Activated CD4-positive, alpha-beta T cell treated with anti-CD3 and anti-CD28 coated beads for 36 hours (primary cell): ENCODE results near the gene ZNF670. TPM values are rescaled to one million over a fixed set of nuclear protein-coding genes. Genes with fewer than 3 reads are reported as not detected.

Source experiments
- ATAC-seq: fragments of 200-7000 bp; cut with Tn5 transposase; one replicate; pipeline ENCODE4 v1.10.0; 2021; ENCODE audit warnings: mild to moderate bottlenecking, moderate library complexity
- CTCF ChIA-PET: fragments of 350-600 bp; sonication (Branson Sonifier 250); formaldehyde crosslinking; loops from one replicate; lab custom pipeline; 2021; ENCODE audit warnings: antibody characterized with exemption; lab: Charles Lee
- POLR2A ChIA-PET: fragments of 350-600 bp; sonication (Branson Sonifier 250); formaldehyde crosslinking; loops from one replicate; lab custom pipeline; 2021; ENCODE audit warnings: antibody characterized with exemption, inconsistent platforms; lab: Charles Lee
- DNase-seq: peaks from one replicate; pipeline ENCODE4 v3.0.0-alpha.2; 2020
- H3K27ac Mint-ChIP-seq: one replicate; pipeline ENCODE4 v1.8.0; 2021; ENCODE audit warnings: mixed read lengths
- H3K27me3 Mint-ChIP-seq: one replicate; pipeline ENCODE4 v1.8.0; 2021; ENCODE audit warnings: mixed read lengths
- H3K36me3 Mint-ChIP-seq: one replicate; pipeline ENCODE4 v1.8.0; 2021; ENCODE audit warnings: low read depth, mixed read lengths
- H3K4me1 Mint-ChIP-seq: one replicate; pipeline ENCODE4 v1.8.0; 2021; ENCODE audit warnings: mixed read lengths
- H3K4me3 Mint-ChIP-seq: one replicate; pipeline ENCODE4 v1.8.0; 2021; ENCODE audit warnings: mild to moderate bottlenecking, moderate library complexity, mixed read lengths
- H3K9me3 Mint-ChIP-seq: one replicate; pipeline ENCODE4 v1.8.0; 2021; ENCODE audit warnings: low read depth, mixed read lengths
- intact Hi-C, 2 experiments: fragments of 100-400 bp; cut with DNase I in 1 of 2; cut with micrococcal nuclease in 1 of 2; formaldehyde crosslinking; loops; one replicate each; pipeline versions ENCODE4 v1.14.2 to v1.15.1; 2022 to 2024; cut with DNase I, micrococcal nuclease
- total RNA-seq, 2 experiments: library from RNA; stranded (reverse); gene quantifications; one replicate each; pipeline ENCODE4 v1.2.3, GENCODE V29; 2021

ZNF670 gene
- total RNA-seq, 2 experiments from 2014 or later, result 4.3 to 4.9 TPM

GRCh38 chr1:247084771-247085170 lies 6.2 kb upstream of the ZNF670 start:
- Mint-ChIP-seq H3K4me1 (peaks cover 1% of the 10 kb centered on the region), H3K27ac (no peak overlapping the region), H3K4me3 (no peak overlapping the region), H3K36me3 (no peaks in the 10 kb centered on the region), H3K27me3 (peaks cover 5% of the 10 kb centered on the region), H3K9me3 (peaks cover 3% of the 10 kb centered on the region)
- DNase-seq (no peak), ATAC-seq (no peak)
- CTCF ChIA-PET, result no interaction called here
- intact Hi-C loops, result no loop called here
- POLR2A ChIA-PET, result no interaction called here

GRCh38 chr1:247079141-247079874 lies 697 bp upstream of the ZNF670 start:
- ChIA-PET POLR2A (interaction anchor here (1.4 kb wide), 1 partner anchor 131 kb away, joined by 3 read pairs; no protein-coding TSS in a partner anchor), CTCF (interaction anchor here (0.6 kb wide), 1 partner anchor 20 kb away, joined by 4 read pairs; no protein-coding TSS in a partner anchor)
- peaks cover 27% of the 10 kb centered on the region for H3K4me1 Mint-ChIP-seq
- ATAC-seq (no peak), DNase-seq (peak; percentile 34)
- H3K27me3 Mint-ChIP-seq, result peaks cover 5% of the 10 kb centered on the region
- H3K9me3 Mint-ChIP-seq, result peaks cover 7% of the 10 kb centered on the region
- intact Hi-C loops, result loop anchor here in 1 of 2 experiments (10.0 kb wide), 1 partner anchor 255 kb away; the partner anchor contains the start of gene ZNF496
- peak overlapping the region; percentile 91 for H3K27ac Mint-ChIP-seq
- H3K4me3 Mint-ChIP-seq, result peak overlapping the region; percentile 89
- H3K36me3 Mint-ChIP-seq, result peaks cover 20% of the 10 kb centered on the region

- ChIA-PET POLR2A (interaction anchor here (1.4 kb wide), 1 partner anchor 133 kb away, joined by 3 read pairs; no protein-coding TSS in a partner anchor), CTCF (no interaction called here)
- Mint-ChIP-seq H3K9me3 (peaks cover 7% of the 10 kb centered on the region), H3K4me3 (peak overlapping the region; percentile 89), H3K36me3 (peaks cover 25% of the 10 kb centered on the region), H3K4me1 (peaks cover 27% of the 10 kb centered on the region), H3K27me3 (peaks cover 5% of the 10 kb centered on the region), H3K27ac (peak overlapping the region; percentile 86)
- intact Hi-C loops, result loop anchor here (1.0 to 10.0 kb wide), 8 partner anchors 26 to 512 kb away; partner anchors contain the start of genes ZNF496 (in 2 of the 2), ZNF669 (in 2 of the 2), AHCTF1 (in 1 of the 2) and CNST (in 1 of the 2)
- ATAC-seq (no peak), DNase-seq (no peak)
Measured at GRCh38 chr1:247077876-247078257, 744 bp downstream of the ZNF670 start.

- DNase-seq (no peak), ATAC-seq (no peak)
- Mint-ChIP-seq H3K9me3 (peaks cover 7% of the 10 kb centered on the region), H3K36me3 (peaks cover 25% of the 10 kb centered on the region), H3K27ac (no peak overlapping the region), H3K27me3 (peaks cover 1% of the 10 kb centered on the region), H3K4me3 (peak overlapping the region; percentile 89), H3K4me1 (peaks cover 27% of the 10 kb centered on the region)
- POLR2A ChIA-PET, result no interaction called here
- CTCF ChIA-PET, result no interaction called here
- intact Hi-C loops, result loop anchor here in 1 of 2 experiments (10.0 kb wide), 1 partner anchor 258 kb away; the partner anchor contains the start of gene ZNF496
Measured at GRCh38 chr1:247077213-247077612, 1.4 kb downstream of the ZNF670 start.

GRCh38 chr1:247070645-247071044 lies 8.0 kb downstream of the ZNF670 start:
- peaks cover 22% of the 10 kb centered on the region for H3K9me3 Mint-ChIP-seq
- ATAC-seq, result no peak
- POLR2A ChIA-PET, result no interaction called here
- no peak for DNase-seq
- no peak overlapping the region for H3K27ac Mint-ChIP-seq
- CTCF ChIA-PET, result interaction anchor here (1.1 kb wide), 1 partner anchor 15 kb away, joined by 6 read pairs; no protein-coding TSS in a partner anchor
- no peaks in the 10 kb centered on the region for H3K27me3 Mint-ChIP-seq
- no peak overlapping the region for H3K4me3 Mint-ChIP-seq
- intact Hi-C loops, result loop anchor here in 1 of 2 experiments (10.0 kb wide), 1 partner anchor 264 kb away; the partner anchor contains the start of gene ZNF496
- peaks cover 2% of the 10 kb centered on the region for H3K4me1 Mint-ChIP-seq
- peaks cover 43% of the 10 kb centered on the region for H3K36me3 Mint-ChIP-seq

GRCh38 chr1:247064304-247064703 lies 14.3 kb downstream of the ZNF670 start:
- peaks cover 42% of the 10 kb centered on the region for H3K9me3 Mint-ChIP-seq
- no peak for ATAC-seq
- no peak overlapping the region for H3K27ac Mint-ChIP-seq
- ChIA-PET CTCF (interaction anchor here (0.6 kb wide), 1 partner anchor 221 kb away, joined by 3 read pairs; no protein-coding TSS in a partner anchor), POLR2A (no interaction called here)
- intact Hi-C loops, result no loop called here
- peaks cover 42% of the 10 kb centered on the region for H3K36me3 Mint-ChIP-seq
- H3K27me3 Mint-ChIP-seq, result no peaks in the 10 kb centered on the region
- DNase-seq, result no peak
- H3K4me3 Mint-ChIP-seq, result no peak overlapping the region
- no peaks in the 10 kb centered on the region for H3K4me1 Mint-ChIP-seq

- Mint-ChIP-seq H3K36me3 (peaks cover 48% of the 10 kb centered on the region), H3K9me3 (peaks cover 56% of the 10 kb centered on the region), H3K27ac (no peak overlapping the region), H3K4me1 (no peaks in the 10 kb centered on the region), H3K4me3 (no peak overlapping the region), H3K27me3 (no peaks in the 10 kb centered on the region)
- DNase-seq (no peak), ATAC-seq (no peak)
- intact Hi-C loops, result no loop called here
- ChIA-PET POLR2A (no interaction called here), CTCF (interaction anchor here (1.0 kb wide), 1 partner anchor 103 kb away, joined by 4 read pairs; no protein-coding TSS in a partner anchor)
Measured at GRCh38 chr1:247060771-247061170, 17.8 kb downstream of the ZNF670 start.

- ATAC-seq (no peak), DNase-seq (no peak)
- CTCF ChIA-PET, result interaction anchor here (1.2 kb wide), 1 partner anchor 14 kb away, joined by 6 read pairs; no protein-coding TSS in a partner anchor
- Mint-ChIP-seq H3K27ac (no peak overlapping the region), H3K9me3 (peaks cover 55% of the 10 kb centered on the region), H3K27me3 (no peaks in the 10 kb centered on the region), H3K4me3 (no peak overlapping the region), H3K4me1 (peaks cover 4% of the 10 kb centered on the region), H3K36me3 (peaks cover 55% of the 10 kb centered on the region)
- POLR2A ChIA-PET, result no interaction called here
- intact Hi-C loops, result loop anchor here in 1 of 2 experiments (1.0 kb wide), 1 partner anchor 42 kb away; no protein-coding TSS in a partner anchor
Measured at GRCh38 chr1:247056071-247056470, 22.5 kb downstream of the ZNF670 start.

- DNase-seq (no peak), ATAC-seq (no peak)
- Mint-ChIP-seq H3K27me3 (no peaks in the 10 kb centered on the region), H3K27ac (no peak overlapping the region), H3K9me3 (peaks cover 60% of the 10 kb centered on the region), H3K4me1 (peaks cover 4% of the 10 kb centered on the region), H3K36me3 (peaks cover 59% of the 10 kb centered on the region), H3K4me3 (no peak overlapping the region)
- ChIA-PET POLR2A (no interaction called here), CTCF (no interaction called here)
- intact Hi-C loops, result no loop called here
Measured at GRCh38 chr1:247054992-247055415, 23.6 kb downstream of the ZNF670 start.

GRCh38 chr1:247047702-247048101 lies 30.9 kb downstream of the ZNF670 start:
- POLR2A ChIA-PET, result no interaction called here
- CTCF ChIA-PET, result no interaction called here
- Mint-ChIP-seq H3K36me3 (peaks cover 60% of the 10 kb centered on the region), H3K4me1 (no peaks in the 10 kb centered on the region), H3K27ac (no peak overlapping the region), H3K9me3 (peaks cover 66% of the 10 kb centered on the region), H3K27me3 (no peaks in the 10 kb centered on the region), H3K4me3 (no peak overlapping the region)
- intact Hi-C loops, result no loop called here
- no peak for DNase-seq
- no peak for ATAC-seq

GRCh38 chr1:247047260-247047659 lies 31.4 kb downstream of the ZNF670 start:
- no peak overlapping the region for H3K4me3 Mint-ChIP-seq
- peaks cover 64% of the 10 kb centered on the region for H3K9me3 Mint-ChIP-seq
- ATAC-seq, result no peak
- peaks cover 60% of the 10 kb centered on the region for H3K36me3 Mint-ChIP-seq
- no peak overlapping the region for H3K27ac Mint-ChIP-seq
- POLR2A ChIA-PET, result no interaction called here
- no peak for DNase-seq
- CTCF ChIA-PET, result no interaction called here
- H3K4me1 Mint-ChIP-seq, result no peaks in the 10 kb centered on the region
- no peaks in the 10 kb centered on the region for H3K27me3 Mint-ChIP-seq
- intact Hi-C loops, result no loop called here
